ENCODE results near the gene HRCT1. TPM values are rescaled to one million over a fixed set of nuclear protein-coding genes. Genes with fewer than 3 reads are reported as not detected.
"Not testable (repeated sequence)": the region's sequence is repeated elsewhere in the genome, so short reads cannot be mapped to it uniquely, and the experiment has no call there.

The HRCT1 gene
- total and polyA plus RNA-seq, 4 donors, result 0.81 to 1.6 (median 1.2) TPM; not detected in 1

- 68% methylated on average over 7 of the region's 8 CpGs for WGBS (ENCODE audit: insufficient coverage)
- Histone ChIP-seq H3K4me3 (ENCODE audit: low read depth, low read length) (no peak overlapping the region), H3K27me3 (ENCODE audit: control insufficient read depth, insufficient read depth, low read length) (peaks cover 2% of the 10 kb centered on the region), H3K27ac (ENCODE audit: low read depth, low read length) (no peak overlapping the region), H3K4me1 (ENCODE audit: control insufficient read depth, insufficient read depth, low read length) (no peaks in the 10 kb centered on the region), H3K36me3 (ENCODE audit: control insufficient read depth, insufficient read depth, low read length) (no peaks in the 10 kb centered on the region), H3K9me3 (ENCODE audit: control insufficient read depth, insufficient read depth, low read length) (no peaks in the 10 kb centered on the region)
- no peak for DNase-seq (ENCODE audit: low read depth in 4 of 6, low spot score in 6 of 6)
Observed at GRCh38 chr9:35864695-35865255, 41.2 kb upstream of the HRCT1 start.

GRCh38 chr9:35867538-35867937 lies 38.5 kb upstream of the HRCT1 start:
- no peaks in the 10 kb centered on the region for H3K4me1 ChIP-seq (ENCODE audit: control insufficient read depth, insufficient read depth, low read length)
- no peaks in the 10 kb centered on the region for H3K9me3 ChIP-seq (ENCODE audit: control insufficient read depth, insufficient read depth, low read length)
- H3K27ac ChIP-seq (ENCODE audit: low read depth, low read length), result no peak overlapping the region
- no peaks in the 10 kb centered on the region for H3K36me3 ChIP-seq (ENCODE audit: control insufficient read depth, insufficient read depth, low read length)
- 90% methylated on average over 4 of the region's 4 CpGs for WGBS (ENCODE audit: insufficient coverage)
- no peak for DNase-seq (ENCODE audit: low read depth in 4 of 6, low spot score in 6 of 6)
- H3K27me3 ChIP-seq (ENCODE audit: control insufficient read depth, insufficient read depth, low read length), result no peaks in the 10 kb centered on the region
- no peak overlapping the region for H3K4me3 ChIP-seq (ENCODE audit: low read depth, low read length)

- no peaks in the 10 kb centered on the region for H3K4me1 ChIP-seq (ENCODE audit: control insufficient read depth, insufficient read depth, low read length)
- no peaks in the 10 kb centered on the region for H3K9me3 ChIP-seq (ENCODE audit: control insufficient read depth, insufficient read depth, low read length)
- H3K27ac ChIP-seq (ENCODE audit: low read depth, low read length), result no peak overlapping the region
- no peaks in the 10 kb centered on the region for H3K27me3 ChIP-seq (ENCODE audit: control insufficient read depth, insufficient read depth, low read length)
- no peaks in the 10 kb centered on the region for H3K36me3 ChIP-seq (ENCODE audit: control insufficient read depth, insufficient read depth, low read length)
- DNase-seq (ENCODE audit: low read depth in 4 of 6, low spot score in 6 of 6), result no peak
- H3K4me3 ChIP-seq (ENCODE audit: low read depth, low read length), result no peak overlapping the region
- WGBS (ENCODE audit: insufficient coverage), result 11% methylated on average over 1 of the region's 2 CpGs
Observed at GRCh38 chr9:35868933-35869332, 37.1 kb upstream of the HRCT1 start.

GRCh38 chr9:35869621-35870216 lies 36.3 kb upstream of the HRCT1 start:
- DNase-seq (ENCODE audit: low read depth in 4 of 6, low spot score in 6 of 6), result no peak
- Histone ChIP-seq H3K27ac (ENCODE audit: low read depth, low read length) (no peak overlapping the region), H3K4me3 (ENCODE audit: low read depth, low read length) (no peak overlapping the region), H3K4me1 (ENCODE audit: control insufficient read depth, insufficient read depth, low read length) (no peaks in the 10 kb centered on the region), H3K9me3 (ENCODE audit: control insufficient read depth, insufficient read depth, low read length) (no peaks in the 10 kb centered on the region), H3K27me3 (ENCODE audit: control insufficient read depth, insufficient read depth, low read length) (no peaks in the 10 kb centered on the region), H3K36me3 (ENCODE audit: control insufficient read depth, insufficient read depth, low read length) (no peaks in the 10 kb centered on the region)
- 91% methylated on average over 19 of the region's 19 CpGs for WGBS (ENCODE audit: insufficient coverage)

- Histone ChIP-seq H3K4me1 (ENCODE audit: control insufficient read depth, insufficient read depth, low read length) (no peaks in the 10 kb centered on the region), H3K9me3 (ENCODE audit: control insufficient read depth, insufficient read depth, low read length) (no peaks in the 10 kb centered on the region), H3K27ac (ENCODE audit: low read depth, low read length) (no peak within 1 kb of the TSS), H3K36me3 (ENCODE audit: control insufficient read depth, insufficient read depth, low read length) (no peaks in the 10 kb centered on the region), H3K27me3 (ENCODE audit: control insufficient read depth, insufficient read depth, low read length) (no peaks in the 10 kb centered on the region), H3K4me3 (ENCODE audit: low read depth, low read length) (no peak within 1 kb of the TSS)
- no peak for DNase-seq (ENCODE audit: low read depth in 4 of 6, low spot score in 6 of 6)
- 87% methylated on average over 6 of the region's 8 CpGs for WGBS (ENCODE audit: insufficient coverage)
Observed at GRCh38 chr9:35870351-35870923, 35.6 kb upstream of the HRCT1 start, which contains the start of gene OR13J1. Gene OR13J1, minus strand, starts transcription at chr9:35870401. Its CDS starts 0 bp downstream, at chr9:35870401.

GRCh38 chr9:35871545-35871944 lies 34.5 kb upstream of the HRCT1 start:
- Histone ChIP-seq H3K4me1 (ENCODE audit: control insufficient read depth, insufficient read depth, low read length) (no peaks in the 10 kb centered on the region), H3K36me3 (ENCODE audit: control insufficient read depth, insufficient read depth, low read length) (no peaks in the 10 kb centered on the region), H3K9me3 (ENCODE audit: control insufficient read depth, insufficient read depth, low read length) (no peaks in the 10 kb centered on the region), H3K4me3 (ENCODE audit: low read depth, low read length) (no peak overlapping the region), H3K27me3 (ENCODE audit: control insufficient read depth, insufficient read depth, low read length) (no peaks in the 10 kb centered on the region), H3K27ac (ENCODE audit: low read depth, low read length) (no peak overlapping the region)
- DNase-seq (ENCODE audit: low read depth in 4 of 6, low spot score in 6 of 6), result no peak
- 86% methylated on average over 2 of the region's 3 CpGs for WGBS (ENCODE audit: insufficient coverage)

GRCh38 chr9:35872505-35872904 lies 33.5 kb upstream of the HRCT1 start:
- no peaks in the 10 kb centered on the region for H3K4me1 ChIP-seq (ENCODE audit: control insufficient read depth, insufficient read depth, low read length)
- WGBS (ENCODE audit: insufficient coverage), result no CpG with 5 or more reads among the region's 3 CpGs
- H3K27ac ChIP-seq (ENCODE audit: low read depth, low read length), result no peak overlapping the region
- no peak for DNase-seq (ENCODE audit: low read depth in 4 of 6, low spot score in 6 of 6)
- H3K36me3 ChIP-seq (ENCODE audit: control insufficient read depth, insufficient read depth, low read length), result no peaks in the 10 kb centered on the region
- H3K9me3 ChIP-seq (ENCODE audit: control insufficient read depth, insufficient read depth, low read length), result peaks cover 2% of the 10 kb centered on the region
- no peaks in the 10 kb centered on the region for H3K27me3 ChIP-seq (ENCODE audit: control insufficient read depth, insufficient read depth, low read length)
- H3K4me3 ChIP-seq (ENCODE audit: low read depth, low read length), result no peak overlapping the region

- H3K36me3 ChIP-seq (ENCODE audit: control insufficient read depth, insufficient read depth, low read length), result no peaks in the 10 kb centered on the region
- no peaks in the 10 kb centered on the region for H3K4me1 ChIP-seq (ENCODE audit: control insufficient read depth, insufficient read depth, low read length)
- H3K9me3 ChIP-seq (ENCODE audit: control insufficient read depth, insufficient read depth, low read length), result no peaks in the 10 kb centered on the region
- H3K27me3 ChIP-seq (ENCODE audit: control insufficient read depth, insufficient read depth, low read length), result no peaks in the 10 kb centered on the region
- H3K4me3 ChIP-seq (ENCODE audit: low read depth, low read length), result no peak overlapping the region
- peak; percentile 54 to 94 (median 68) for DNase-seq (ENCODE audit: low read depth in 4 of 6, low spot score in 6 of 6)
- WGBS (ENCODE audit: insufficient coverage), result 0% methylated on average over 1 of the region's 4 CpGs
- no peak overlapping the region for H3K27ac ChIP-seq (ENCODE audit: low read depth, low read length)
Observed at GRCh38 chr9:35882263-35882848, 23.6 kb upstream of the HRCT1 start.

GRCh38 chr9:35882996-35883395 lies 23.0 kb upstream of the HRCT1 start:
- H3K27me3 ChIP-seq (ENCODE audit: control insufficient read depth, insufficient read depth, low read length), result no peaks in the 10 kb centered on the region
- no peaks in the 10 kb centered on the region for H3K36me3 ChIP-seq (ENCODE audit: control insufficient read depth, insufficient read depth, low read length)
- no peak overlapping the region for H3K27ac ChIP-seq (ENCODE audit: low read depth, low read length)
- 74% methylated on average over 3 of the region's 3 CpGs for WGBS (ENCODE audit: insufficient coverage)
- H3K4me3 ChIP-seq (ENCODE audit: low read depth, low read length), result no peak overlapping the region
- H3K9me3 ChIP-seq (ENCODE audit: control insufficient read depth, insufficient read depth, low read length), result no peaks in the 10 kb centered on the region
- no peaks in the 10 kb centered on the region for H3K4me1 ChIP-seq (ENCODE audit: control insufficient read depth, insufficient read depth, low read length)
- DNase-seq (ENCODE audit: low read depth in 4 of 6, low spot score in 6 of 6), result no peak

GRCh38 chr9:35884908-35885307 lies 21.1 kb upstream of the HRCT1 start:
- DNase-seq (ENCODE audit: low read depth in 4 of 6, low spot score in 6 of 6); H3K4me1 ChIP-seq (ENCODE audit: control insufficient read depth, insufficient read depth, low read length); H3K9me3 ChIP-seq (ENCODE audit: control insufficient read depth, insufficient read depth, low read length); H3K4me3 ChIP-seq (ENCODE audit: low read depth, low read length); H3K27me3 ChIP-seq (ENCODE audit: control insufficient read depth, insufficient read depth, low read length); H3K27ac ChIP-seq (ENCODE audit: low read depth, low read length); H3K36me3 ChIP-seq (ENCODE audit: control insufficient read depth, insufficient read depth, low read length): not testable (repeated sequence)
- WGBS (ENCODE audit: insufficient coverage), result no CpG with 5 or more reads among the region's 3 CpGs
